Endodermal cell (in vitro differentiated cells): ENCODE measurements around the gene TEX22. TPM values are rescaled to one million over a fixed set of nuclear protein-coding genes. Genes with fewer than 3 reads are reported as not detected.

Experiments
- DNase-seq: peaks from one replicate; pipeline ENCODE4 v3.0.0-alpha.2; 2017
- H3K27ac ChIP-seq: 2 replicates; pipeline ENCODE4 v1.5.1; 2013; ENCODE audit warnings: mild to moderate bottlenecking, low read depth, low read length, moderate library complexity
- H3K27me3 ChIP-seq: 2 replicates; pipeline ENCODE4 v1.6.1; 2013; ENCODE audit warnings: mild to moderate bottlenecking, low read length, moderate library complexity; ENCODE audit not compliant: insufficient read depth, control insufficient read depth, poor library complexity, severe bottlenecking
- H3K36me3 ChIP-seq: 2 replicates; pipeline ENCODE4 v1.7.0; 2013; ENCODE audit warnings: mild to moderate bottlenecking, low read length, moderate library complexity; ENCODE audit not compliant: control insufficient read depth, insufficient read depth
- H3K4me1 ChIP-seq: one replicate; pipeline ENCODE4 v1.7.0; 2013; ENCODE audit warnings: low read length; ENCODE audit not compliant: control insufficient read depth, insufficient read depth
- H3K4me3 ChIP-seq: 2 replicates; pipeline ENCODE4 v1.5.1; 2013; ENCODE audit warnings: mild to moderate bottlenecking, low read length, moderate library complexity
- H3K9ac ChIP-seq: 2 replicates; pipeline ENCODE4 v1.6.1; 2013; ENCODE audit warnings: mild to moderate bottlenecking, low read length, moderate library complexity; ENCODE audit not compliant: poor library complexity, severe bottlenecking; ENCODE audit errors: extremely low read depth
- H3K9me3 ChIP-seq: 2 replicates; pipeline ENCODE4 v1.6.1; 2013; ENCODE audit warnings: mild to moderate bottlenecking, low read length, moderate library complexity; ENCODE audit not compliant: control insufficient read depth
- H3K27ac Mint-ChIP-seq: 2 replicates; pipeline ENCODE4 v1.8.0; 2020; ENCODE audit warnings: mixed read lengths
- H3K27me3 Mint-ChIP-seq: 2 replicates; pipeline ENCODE4 v1.8.0; 2021; ENCODE audit warnings: mild to moderate bottlenecking, mixed read lengths; ENCODE audit not compliant: insufficient read depth
- H3K36me3 Mint-ChIP-seq: 2 replicates; pipeline ENCODE4 v1.8.0; 2020; ENCODE audit warnings: low read depth, mixed read lengths
- H3K4me1 Mint-ChIP-seq: 2 replicates; pipeline ENCODE4 v1.8.0; 2020; ENCODE audit warnings: mixed read lengths
- H3K4me3 Mint-ChIP-seq: 2 replicates; pipeline ENCODE4 v1.8.0; 2020; ENCODE audit warnings: mild to moderate bottlenecking, moderate library complexity, mixed read lengths
- H3K9me3 Mint-ChIP-seq: 2 replicates; pipeline ENCODE4 v1.8.0; 2020; ENCODE audit warnings: mild to moderate bottlenecking, mixed read lengths
- WGBS, 2 experiments: methylation state at CpG; one replicate each; pipeline versions ENCODE4 v1.1.5 to v1.1.7; 2013; ENCODE audit warnings: missing lambda C conversion rate in 2 of 2, mixed read lengths in 1 of 2; ENCODE audit not compliant: insufficient coverage in 1 of 2, insufficient read length in 1 of 2; 5-methylcytosine and 5-hydroxymethylcytosine counted together
- total RNA-seq, 2 donors: library from RNA; stranded (reverse); fragmentation: NEBNext Ultra II Directional in 1 of 2; extraction: Animal tissue kit (Norgen Biotek cat#: 25700) in 1 of 2; gene quantifications; 2 replicates in 1 of 2; 3 replicates in 1 of 2; pipeline ENCODE4 v1.2.1, GENCODE V29; 2021
- TF ChIP-seq, protein P1 (sequence below): fragments of 200-600 bp; sonication (generic); conservative IDR thresholded peaks from 2 replicates; pipeline ENCODE4 v1.5.0; 2021; ENCODE audit warnings: antibody characterized with exemption, mild to moderate bottlenecking

The TEX22 gene
- total RNA-seq, 2 donors from 2014 or later = 1.9 to 3.5 TPM

DNA sequence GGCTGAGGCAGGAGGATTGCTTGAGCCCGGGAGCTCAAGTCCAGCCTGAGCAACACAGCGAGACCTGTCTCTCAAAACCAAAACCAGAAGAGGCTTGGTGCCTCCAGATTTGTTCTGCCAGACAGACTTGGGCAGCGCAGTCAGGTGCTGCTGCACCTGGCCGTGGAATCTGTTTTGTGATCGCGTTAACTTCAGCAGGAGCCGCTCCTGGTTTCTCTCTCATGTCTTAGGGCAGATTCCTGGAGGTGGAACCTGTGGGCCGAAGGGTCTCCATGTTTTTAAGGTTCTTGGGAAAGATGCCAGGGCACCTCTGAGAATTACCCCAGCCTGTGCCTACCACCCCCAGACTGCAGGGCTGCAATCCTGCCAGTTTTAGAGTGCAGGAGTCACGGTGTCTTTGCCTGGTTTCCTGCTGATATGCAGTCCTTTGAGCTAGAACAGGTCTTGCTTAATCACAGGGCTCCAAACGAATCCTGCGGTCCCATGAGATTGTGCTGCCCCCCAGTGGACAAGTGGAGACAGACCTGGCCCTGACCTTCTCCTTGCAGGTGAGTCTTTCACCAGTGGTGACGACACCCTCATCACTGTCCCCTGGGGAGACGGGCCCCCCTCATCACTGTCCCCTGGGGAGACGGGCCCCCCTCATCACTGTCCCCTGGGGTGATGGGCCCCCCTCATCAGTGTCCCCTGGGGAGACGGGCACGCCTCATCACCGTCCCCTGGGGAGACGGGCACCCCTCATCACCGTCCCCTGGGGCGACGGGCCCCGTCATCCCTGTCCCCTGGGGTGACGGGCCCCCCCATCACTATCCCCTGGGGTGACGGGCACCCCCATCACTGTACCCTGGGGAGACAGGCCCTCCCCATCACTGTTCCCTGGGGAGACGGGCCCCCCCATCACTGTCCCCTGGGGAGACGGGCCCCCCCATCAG lies 46.2 kb upstream of the TEX22 start:
- no peak overlapping the region for H3K27ac ChIP-seq
- no peaks in the 10 kb centered on the region for H3K4me1 ChIP-seq
- peak; percentile 97 for DNase-seq
- H3K36me3 Mint-ChIP-seq = peaks cover 3% of the 10 kb centered on the region
- H3K27me3 ChIP-seq = no peaks in the 10 kb centered on the region
- no peaks in the 10 kb centered on the region for H3K27me3 Mint-ChIP-seq
- H3K9me3 ChIP-seq = no peaks in the 10 kb centered on the region
- no peaks in the 10 kb centered on the region for H3K9me3 Mint-ChIP-seq
- TF ChIP-seq, protein P1, sequence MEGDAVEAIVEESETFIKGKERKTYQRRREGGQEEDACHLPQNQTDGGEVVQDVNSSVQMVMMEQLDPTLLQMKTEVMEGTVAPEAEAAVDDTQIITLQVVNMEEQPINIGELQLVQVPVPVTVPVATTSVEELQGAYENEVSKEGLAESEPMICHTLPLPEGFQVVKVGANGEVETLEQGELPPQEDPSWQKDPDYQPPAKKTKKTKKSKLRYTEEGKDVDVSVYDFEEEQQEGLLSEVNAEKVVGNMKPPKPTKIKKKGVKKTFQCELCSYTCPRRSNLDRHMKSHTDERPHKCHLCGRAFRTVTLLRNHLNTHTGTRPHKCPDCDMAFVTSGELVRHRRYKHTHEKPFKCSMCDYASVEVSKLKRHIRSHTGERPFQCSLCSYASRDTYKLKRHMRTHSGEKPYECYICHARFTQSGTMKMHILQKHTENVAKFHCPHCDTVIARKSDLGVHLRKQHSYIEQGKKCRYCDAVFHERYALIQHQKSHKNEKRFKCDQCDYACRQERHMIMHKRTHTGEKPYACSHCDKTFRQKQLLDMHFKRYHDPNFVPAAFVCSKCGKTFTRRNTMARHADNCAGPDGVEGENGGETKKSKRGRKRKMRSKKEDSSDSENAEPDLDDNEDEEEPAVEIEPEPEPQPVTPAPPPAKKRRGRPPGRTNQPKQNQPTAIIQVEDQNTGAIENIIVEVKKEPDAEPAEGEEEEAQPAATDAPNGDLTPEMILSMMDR = peak; percentile 92
- H3K9ac ChIP-seq = no peak overlapping the region
- peaks cover 2% of the 10 kb centered on the region for H3K4me1 Mint-ChIP-seq
- 61 to 68% methylated on average over 9 to 24 of the region's 26 CpGs for WGBS, 2 experiments
- H3K4me3 Mint-ChIP-seq = no peak overlapping the region
- no peak overlapping the region for H3K4me3 ChIP-seq
- peak overlapping the region; percentile 84 for H3K27ac Mint-ChIP-seq
- H3K36me3 ChIP-seq = no peaks in the 10 kb centered on the region

DNA sequence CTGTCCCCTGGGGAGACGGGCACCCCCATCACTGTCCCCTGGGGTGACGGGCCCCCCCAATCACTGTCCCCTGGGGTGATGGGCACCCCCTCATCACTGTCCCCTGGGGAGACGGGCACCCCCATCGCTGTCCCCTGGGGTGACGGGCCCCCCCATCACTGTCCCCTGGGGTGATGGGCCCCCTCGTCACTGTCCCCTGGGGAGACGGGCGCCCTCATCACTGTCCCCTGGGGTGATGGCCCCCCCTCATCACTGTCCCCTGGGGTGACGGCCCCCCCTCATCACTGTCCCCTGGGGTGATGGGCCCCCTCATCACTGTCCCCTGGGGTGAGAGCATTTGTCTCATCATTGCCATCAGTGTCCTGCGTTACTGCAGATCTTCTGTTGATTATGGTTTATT lies 45.2 kb upstream of the TEX22 start:
- Mint-ChIP-seq H3K9me3 (no peaks in the 10 kb centered on the region), H3K4me1 (peaks cover 2% of the 10 kb centered on the region), H3K4me3 (no peak overlapping the region), H3K36me3 (peaks cover 3% of the 10 kb centered on the region), H3K27ac (no peak overlapping the region), H3K27me3 (no peaks in the 10 kb centered on the region)
- 85% methylated on average over 6 of the region's 10 CpGs; no CpG with 5 or more reads in 1 of the 2 experiments for WGBS, 2 experiments
- no peaks in the 10 kb centered on the region for H3K9me3 ChIP-seq
- DNase-seq = no peak
- no peak overlapping the region for H3K27ac ChIP-seq
- H3K36me3 ChIP-seq = no peaks in the 10 kb centered on the region
- TF ChIP-seq, protein P1 = no peak
- no peak overlapping the region for H3K9ac ChIP-seq
- H3K4me1 ChIP-seq = no peaks in the 10 kb centered on the region
- no peak overlapping the region for H3K4me3 ChIP-seq
- no peaks in the 10 kb centered on the region for H3K27me3 ChIP-seq

DNA sequence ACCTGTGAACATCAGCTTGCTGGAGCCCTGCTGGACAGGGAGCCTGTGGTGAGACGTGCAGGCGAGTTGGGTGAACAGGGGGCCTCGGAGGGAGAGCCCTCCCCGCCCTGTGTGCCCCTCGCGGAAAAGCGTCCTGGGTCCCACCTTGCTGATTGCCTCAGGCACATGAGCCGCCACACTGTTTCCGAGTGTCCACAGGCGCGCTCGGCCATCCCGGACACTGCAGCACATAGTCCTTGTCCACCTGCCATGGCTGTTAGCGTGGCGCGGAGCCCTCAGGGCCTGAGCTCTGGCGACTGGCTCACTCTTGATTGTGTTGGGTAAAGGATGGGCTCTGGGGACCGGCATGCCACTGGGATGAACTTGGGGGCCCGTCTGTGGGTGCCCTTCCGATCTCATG lies 43.8 kb upstream of the TEX22 start:
- Histone ChIP-seq H3K9me3 (no peaks in the 10 kb centered on the region), H3K4me3 (no peak overlapping the region), H3K36me3 (peaks cover 3% of the 10 kb centered on the region), H3K27me3 (no peaks in the 10 kb centered on the region), H3K4me1 (no peaks in the 10 kb centered on the region), H3K9ac (no peak overlapping the region), H3K27ac (no peak overlapping the region)
- no peak for DNase-seq
- Mint-ChIP-seq H3K27ac (no peak overlapping the region), H3K4me3 (no peak overlapping the region), H3K9me3 (no peaks in the 10 kb centered on the region), H3K36me3 (peaks cover 6% of the 10 kb centered on the region), H3K4me1 (peaks cover 2% of the 10 kb centered on the region), H3K27me3 (no peaks in the 10 kb centered on the region)
- WGBS, 2 experiments = 96 to 97% methylated on average over 18 to 20 of the region's 20 CpGs
- TF ChIP-seq, protein P1 = no peak
